ENCODE data around the gene DNAH2.
A peak's percentile ranks its signal among the peaks of the same experiment; 100 is the strongest.

DNAH2 gene

GRCh38 chr17:7716901-7717755 lies at the start of gene DNAH2:
Gene DNAH2, plus strand, starts transcription at chr17:7717744. Its CDS starts 1,991 bp downstream, at chr17:7719735.
- DNase-seq: peak; percentile 66

- DNase-seq: no peak
Observed at GRCh38 chr17:7668482-7668881, 49.1 kb upstream of the DNAH2 start.

- no peak for DNase-seq
Observed at GRCh38 chr17:7673239-7673638, 44.3 kb upstream of the DNAH2 start.

- DNase-seq: no peak
Observed at GRCh38 chr17:7674934-7675333, 42.6 kb upstream of the DNAH2 start.

GRCh38 chr17:7676533-7676932 lies 41.0 kb upstream of the DNAH2 start:
- DNase-seq: no peak

GRCh38 chr17:7677388-7678067 lies 40.0 kb upstream of the DNAH2 start:
- no peak for DNase-seq

- DNase-seq: no peak
Observed at GRCh38 chr17:7684851-7685532, 32.6 kb upstream of the DNAH2 start.

GRCh38 chr17:7685533-7686221 lies 31.9 kb upstream of the DNAH2 start:
- peak; percentile 86 for DNase-seq

GRCh38 chr17:7686222-7687071 lies 31.1 kb upstream of the DNAH2 start:
- peak; percentile 68 for DNase-seq

- peak; percentile 64 for DNase-seq
Observed at GRCh38 chr17:7687072-7687907, 30.3 kb upstream of the DNAH2 start, which contains the start of gene TP53. Gene TP53, minus strand, starts transcription at chr17:7687490. Its CDS starts 10,896 bp downstream, at chr17:7676594.

GRCh38 chr17:7687908-7688807 lies 29.4 kb upstream of the DNAH2 start, which contains the start of gene WRAP53:
Gene WRAP53, plus strand, starts transcription at chr17:7688477. Its CDS starts 172 bp downstream, at chr17:7688649.
- DNase-seq: peak; percentile 94

GRCh38 chr17:7688808-7689316 lies 28.7 kb upstream of the DNAH2 start:
- no peak for DNase-seq

GRCh38 chr17:7695586-7695985 lies 22.0 kb upstream of the DNAH2 start:
- DNase-seq: no peak

GRCh38 chr17:7697828-7698588 lies 19.5 kb upstream of the DNAH2 start:
- no peak for DNase-seq

GRCh38 chr17:7700510-7700909 lies 17.0 kb upstream of the DNAH2 start:
- no peak for DNase-seq

GRCh38 chr17:7701681-7702080 lies 15.9 kb upstream of the DNAH2 start:
- no peak for DNase-seq

- no peak for DNase-seq
Observed at GRCh38 chr17:7702776-7703175, 14.8 kb upstream of the DNAH2 start.

- peak; percentile 11 for DNase-seq
Observed at GRCh38 chr17:7703584-7704479, 13.7 kb upstream of the DNAH2 start.

Data from NCI-H1436 treated with DMSO at 0.1 percent for 48 hours (cell line).